DMS114 treated with DMSO at 0.1 percent for 48 hours (cell line): ENCODE data around the gene COLGALT1.
"Not testable (repeated sequence)": the region's sequence is repeated elsewhere in the genome, so short reads cannot be mapped to it uniquely, and the experiment has no call there.

ENCODE experiments used
- DNase-seq: peaks from one replicate; lab custom pipeline; 2025; ENCODE audit not compliant: unreplicated experiment; lab: John Stamatoyannopoulos, UW

COLGALT1 gene

GRCh38 chr19:17532557-17532956, 22.9 kb upstream of the COLGALT1 start:
- no peak for DNase-seq

- no peak for DNase-seq
Measured at GRCh38 chr19:17534767-17535166, 20.7 kb upstream of the COLGALT1 start.

GRCh38 chr19:17536955-17537354, 18.5 kb upstream of the COLGALT1 start:
- DNase-seq, result no peak

- no peak for DNase-seq
Measured at GRCh38 chr19:17538684-17539237, 16.7 kb upstream of the COLGALT1 start.

- peak; percentile 95 for DNase-seq
Measured at GRCh38 chr19:17539238-17540117, 16.0 kb upstream of the COLGALT1 start.

GRCh38 chr19:17540174-17540573, 15.3 kb upstream of the COLGALT1 start:
- DNase-seq, result no peak

GRCh38 chr19:17541184-17541759, 14.2 kb upstream of the COLGALT1 start:
- DNase-seq, result no peak

GRCh38 chr19:17542042-17542441, 13.4 kb upstream of the COLGALT1 start:
- no peak for DNase-seq

GRCh38 chr19:17542793-17543582, 12.5 kb upstream of the COLGALT1 start:
- no peak for DNase-seq

GRCh38 chr19:17543986-17544385, 11.5 kb upstream of the COLGALT1 start:
- no peak for DNase-seq

GRCh38 chr19:17544418-17544817, 11.0 kb upstream of the COLGALT1 start:
- no peak for DNase-seq

- no peak for DNase-seq
Measured at GRCh38 chr19:17548145-17548544, 7.3 kb upstream of the COLGALT1 start.

GRCh38 chr19:17549085-17549740, 6.2 kb upstream of the COLGALT1 start:
- no peak for DNase-seq

GRCh38 chr19:17550076-17550667, 5.3 kb upstream of the COLGALT1 start:
- DNase-seq, result no peak

- DNase-seq, result not testable (repeated sequence)
Measured at GRCh38 chr19:17552735-17553134, 2.7 kb upstream of the COLGALT1 start.

GRCh38 chr19:17553256-17553655, 2.2 kb upstream of the COLGALT1 start:
- DNase-seq, result no peak

GRCh38 chr19:17554968-17555479, 425 bp upstream of the COLGALT1 start:
- DNase-seq, result no peak

- no peak for DNase-seq
Measured at GRCh38 chr19:17555929-17556813, 722 bp downstream of the COLGALT1 start.

GRCh38 chr19:17556995-17557394, 1.5 kb downstream of the COLGALT1 start:
- DNase-seq, result no peak
